Caki2 (cell line): ENCODE data around the gene UBE2R2. TPM values are rescaled to one million over a fixed set of nuclear protein-coding genes. Genes with fewer than 3 reads are reported as not detected.

Experiments used
- DNase-seq: peaks from one replicate; pipeline ENCODE4 v3.0.0-alpha.2; 2015; ENCODE audit warnings: low read depth
- in situ Hi-C: cut with HindIII; loops from 2 replicates; pipeline ENCODE4 v1.10.0; 2016; ENCODE audit warnings: low sequenced_read_pairs, low pct_unique_long_range_greater_than_20kb, mixed read lengths
- total RNA-seq: library from RNA; depleted of rRNA; stranded (reverse); fragments of >200 nt; shearing (Covaris generic); gene quantifications from 2 replicates; pipeline ENCODE4 v1.2.3, GENCODE V29; 2014; ENCODE audit warnings: low replicate concordance

The UBE2R2 gene
- total RNA-seq, 1 experiment from 2014 or later = 22.9 TPM

GRCh38 chr9:33913541-33913940 lies 96.6 kb downstream of the UBE2R2 start:
- DNase-seq = no peak
- in situ Hi-C loops = no loop called here

- no peak for DNase-seq
- in situ Hi-C loops = no loop called here
Observed at GRCh38 chr9:33914887-33915628, 98.1 kb downstream of the UBE2R2 start.

GRCh38 chr9:33917036-33917435 lies 100.1 kb downstream of the UBE2R2 start:
- no peak for DNase-seq
- in situ Hi-C loops = no loop called here

GRCh38 chr9:33919276-33919897 lies 102.4 kb downstream of the UBE2R2 start:
- DNase-seq = no peak
- in situ Hi-C loops = no loop called here

- no peak for DNase-seq
- in situ Hi-C loops = no loop called here
Observed at GRCh38 chr9:33921967-33922895, 105.3 kb downstream of the UBE2R2 start.

- DNase-seq = no peak
- in situ Hi-C loops = no loop called here
Observed at GRCh38 chr9:33923079-33923478, 106.1 kb downstream of the UBE2R2 start.

- in situ Hi-C loops = no loop called here
- no peak for DNase-seq
Observed at GRCh38 chr9:33923998-33924701, 107.2 kb downstream of the UBE2R2 start.

GRCh38 chr9:33924978-33925797 lies 108.2 kb downstream of the UBE2R2 start:
- in situ Hi-C loops = no loop called here
- no peak for DNase-seq

GRCh38 chr9:33926746-33927485 lies 110.0 kb downstream of the UBE2R2 start:
- in situ Hi-C loops = no loop called here

GRCh38 chr9:33927694-33928093 lies 110.7 kb downstream of the UBE2R2 start:
- DNase-seq = no peak

More at GRCh38 chr9:33926746-33927485, 110.0 kb downstream of the UBE2R2 start:
- no peak for DNase-seq

GRCh38 chr9:33931326-33931725 lies 114.4 kb downstream of the UBE2R2 start:
- no peak for DNase-seq
- in situ Hi-C loops = no loop called here

More at GRCh38 chr9:33927694-33928093, 110.7 kb downstream of the UBE2R2 start:
- in situ Hi-C loops = no loop called here

GRCh38 chr9:33932078-33932807 lies 115.3 kb downstream of the UBE2R2 start:
- in situ Hi-C loops = no loop called here

GRCh38 chr9:33934188-33934878 lies 117.4 kb downstream of the UBE2R2 start:
- in situ Hi-C loops = no loop called here
- no peak for DNase-seq

More at GRCh38 chr9:33932078-33932807, 115.3 kb downstream of the UBE2R2 start:
- DNase-seq = no peak

GRCh38 chr9:33939924-33940874 lies 123.2 kb downstream of the UBE2R2 start:
- no peak for DNase-seq
- in situ Hi-C loops = no loop called here
